HG02763 (cell line): ENCODE measurements around the gene ANGPT4.

Experiments used
- ATAC-seq: cut with Tn5 transposase; IDR thresholded peaks from one replicate; pipeline ENCODE4 v1.9.1; 2021; ENCODE audit warnings: mild to moderate bottlenecking, moderate library complexity; ENCODE audit not compliant: unreplicated experiment

ANGPT4 gene

GRCh38 chr20:846894-847278 is 69.2 kb downstream of the ANGPT4 start:
- ATAC-seq, result peak; percentile 39

GRCh38 chr20:845941-846893 is 69.9 kb downstream of the ANGPT4 start:
- no peak for ATAC-seq

- ATAC-seq, result no peak
Observed at GRCh38 chr20:845226-845868, 70.8 kb downstream of the ANGPT4 start.

- peak; percentile 93 for ATAC-seq
Observed at GRCh38 chr20:844473-845225, 71.5 kb downstream of the ANGPT4 start.

- no peak for ATAC-seq
Observed at GRCh38 chr20:843912-844311, 72.2 kb downstream of the ANGPT4 start.

- no peak for ATAC-seq
Observed at GRCh38 chr20:842547-842940, 73.6 kb downstream of the ANGPT4 start.

GRCh38 chr20:841568-842546 is 74.3 kb downstream of the ANGPT4 start:
- ATAC-seq, result no peak

GRCh38 chr20:840858-841567 is 75.1 kb downstream of the ANGPT4 start:
- no peak for ATAC-seq

GRCh38 chr20:840503-840857 is 75.7 kb downstream of the ANGPT4 start:
- ATAC-seq, result no peak

GRCh38 chr20:839626-840025 is 76.5 kb downstream of the ANGPT4 start:
- no peak for ATAC-seq

GRCh38 chr20:839015-839414 is 77.1 kb downstream of the ANGPT4 start:
- no peak for ATAC-seq

GRCh38 chr20:836190-836589 is 79.9 kb downstream of the ANGPT4 start:
- no peak for ATAC-seq

- ATAC-seq, result no peak
Observed at GRCh38 chr20:835608-836045, 80.5 kb downstream of the ANGPT4 start.

GRCh38 chr20:834151-834746 is 81.9 kb downstream of the ANGPT4 start:
- no peak for ATAC-seq

- ATAC-seq, result peak; percentile 98
Observed at GRCh38 chr20:833450-834150, 82.5 kb downstream of the ANGPT4 start, which contains the start of gene FAM110A. Gene FAM110A, plus strand, starts transcription at chr20:833715. Its CDS starts 11,090 bp downstream, at chr20:844805.

GRCh38 chr20:833121-833449 is 83.0 kb downstream of the ANGPT4 start:
- ATAC-seq, result no peak

- no peak for ATAC-seq
Observed at GRCh38 chr20:831956-832355, 84.2 kb downstream of the ANGPT4 start.

GRCh38 chr20:831251-831650 is 84.9 kb downstream of the ANGPT4 start:
- ATAC-seq, result no peak
